Karpas-422 (cell line): Measurements from ENCODE around the gene NUP210. TPM values are rescaled to one million over a fixed set of nuclear protein-coding genes. Genes with fewer than 3 reads are reported as not detected.

Experiments
- DNase-seq: peaks from one replicate; pipeline ENCODE4 v3.0.0-alpha.2; 2015
- H2AFZ ChIP-seq: fragments of 200-600 bp; sonication (generic); 2 replicates; pipeline ENCODE4 v1.6.1; 2014; ENCODE audit warnings: antibody characterized with exemption, low read length, mixed read lengths
- H3K27ac ChIP-seq: fragments of 200-600 bp; sonication (generic); 2 replicates; pipeline ENCODE4 v1.5.1; 2014; ENCODE audit warnings: mild to moderate bottlenecking, low read length, moderate library complexity
- H3K27me3 ChIP-seq: fragments of 200-600 bp; sonication (generic); 2 replicates; pipeline ENCODE4 v1.6.1; 2014; ENCODE audit warnings: low read length, mixed read lengths
- H3K36me3 ChIP-seq: fragments of 200-600 bp; sonication (generic); 2 replicates; pipeline ENCODE4 v1.6.1; 2014; ENCODE audit warnings: low read length, mixed read lengths; ENCODE audit not compliant: insufficient read depth
- H3K4me1 ChIP-seq: fragments of 200-600 bp; sonication (generic); 2 replicates; pipeline ENCODE4 v1.6.1; 2014; ENCODE audit warnings: mild to moderate bottlenecking, low read length, mixed read lengths
- H3K4me2 ChIP-seq: fragments of 200-600 bp; sonication (generic); 2 replicates; pipeline ENCODE4 v1.6.1; 2014; ENCODE audit warnings: low read length, low read depth, mild to moderate bottlenecking; ENCODE audit not compliant: poor library complexity, severe bottlenecking
- H3K4me3 ChIP-seq: fragments of 200-600 bp; sonication (generic); 2 replicates; pipeline ENCODE4 v1.5.1; 2014; ENCODE audit warnings: mild to moderate bottlenecking, antibody characterized with exemption, low read length, mixed read lengths
- H3K79me2 ChIP-seq: fragments of 200-600 bp; sonication (generic); 2 replicates; pipeline ENCODE4 v1.6.1; 2014; ENCODE audit warnings: mild to moderate bottlenecking, low read length, mixed read lengths
- H3K9ac ChIP-seq: fragments of 200-600 bp; sonication (generic); 2 replicates; pipeline ENCODE4 v1.6.0; 2014; ENCODE audit warnings: low read length
- H3K9me2 ChIP-seq: fragments of 200-600 bp; sonication (generic), shearing (Covaris generic); replicated peaks from 2 replicates; pipeline ENCODE4 v1.6.0; 2014; ENCODE audit warnings: mild to moderate bottlenecking, low read length, moderate library complexity; ENCODE audit not compliant: insufficient read depth
- H3K9me3 ChIP-seq: fragments of 300-700, 200-600 bp; sonication (generic); 2 replicates; pipeline ENCODE4 v1.6.1; 2014; ENCODE audit warnings: low read length, mixed read lengths
- H4K20me1 ChIP-seq: fragments of 200-600 bp; sonication (generic); 2 replicates; pipeline ENCODE4 v1.6.1; 2014; ENCODE audit warnings: mild to moderate bottlenecking, antibody characterized with exemption, low read length, low read depth; ENCODE audit not compliant: insufficient read depth
- total RNA-seq: library from RNA; depleted of rRNA; stranded (reverse); fragments of >200 nt; shearing (Covaris generic); gene quantifications from 2 replicates; pipeline ENCODE4 v1.2.3, GENCODE V29; 2014; ENCODE audit warnings: low replicate concordance

Gene NUP210
- total RNA-seq, 1 experiment from 2014 or later = 87.7 TPM

DNA sequence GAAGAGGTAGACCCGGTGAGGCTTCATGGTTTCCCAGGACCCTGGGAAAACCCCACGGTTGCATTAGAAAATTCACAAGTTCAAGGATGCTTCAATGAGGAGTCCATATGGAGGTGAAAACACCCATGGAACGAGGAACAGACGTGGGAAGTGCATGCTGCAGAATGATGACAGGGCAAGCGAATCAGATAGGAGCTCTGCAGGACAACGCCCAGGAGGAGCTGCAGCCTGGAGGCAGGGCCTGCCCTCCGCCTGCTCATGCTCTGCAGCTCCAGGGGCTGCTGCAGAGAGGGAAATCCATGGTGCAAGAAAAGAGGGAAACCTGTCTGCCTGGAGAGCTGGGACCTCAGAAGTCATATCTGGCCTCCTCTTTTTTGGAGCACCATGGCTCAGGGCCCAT is 61.5 kb downstream of the NUP210 start:
- Histone ChIP-seq H3K27me3 (no peaks in the 10 kb centered on the region), H3K4me2 (no peak overlapping the region), H3K9me3 (no peaks in the 10 kb centered on the region), H4K20me1 (peaks cover 3% of the 10 kb centered on the region; the same call in 1 of the 2 replicates), H3K36me3 (peaks cover 64% of the 10 kb centered on the region), H3K79me2 (no peaks in the 10 kb centered on the region; the same call in 1 of the 2 replicates), H3K4me3 (no peak overlapping the region), H3K4me1 (peaks cover 24% of the 10 kb centered on the region), H2AFZ (no peak overlapping the region), H3K27ac (no peak overlapping the region), H3K9ac (no peak overlapping the region), H3K9me2 (no peaks in the 10 kb centered on the region)
- no peak for DNase-seq

DNA sequence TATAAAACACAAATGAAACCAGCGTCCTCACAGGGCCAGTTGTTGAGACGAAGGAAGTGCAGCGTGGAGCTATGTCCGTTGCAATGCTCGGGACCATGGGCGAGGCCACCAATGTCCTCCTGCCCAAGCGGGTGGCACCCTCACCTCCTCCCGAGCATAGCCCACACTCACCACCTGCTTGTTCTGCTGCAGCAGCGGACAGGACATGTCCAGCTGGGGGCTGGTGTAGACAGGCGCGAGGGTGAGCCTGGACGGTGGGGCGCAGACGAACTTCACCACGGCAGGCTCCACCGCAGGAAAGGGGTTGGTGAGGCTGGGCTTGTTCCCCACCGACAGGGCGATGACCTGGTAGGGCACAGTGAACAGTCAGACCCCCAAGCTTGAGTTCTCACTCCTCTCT is 62.1 kb downstream of the NUP210 start:
- Histone ChIP-seq H3K79me2 (no peaks in the 10 kb centered on the region; the same call in 1 of the 2 replicates), H3K4me2 (no peak overlapping the region), H3K36me3 (peaks cover 66% of the 10 kb centered on the region), H3K4me3 (no peak overlapping the region), H3K9ac (no peak overlapping the region), H3K9me2 (no peaks in the 10 kb centered on the region), H4K20me1 (peaks cover 3% of the 10 kb centered on the region; the same call in 1 of the 2 replicates), H3K4me1 (peaks cover 30% of the 10 kb centered on the region), H2AFZ (no peak overlapping the region), H3K9me3 (no peaks in the 10 kb centered on the region), H3K27me3 (no peaks in the 10 kb centered on the region), H3K27ac (no peak overlapping the region)
- no peak for DNase-seq

DNA sequence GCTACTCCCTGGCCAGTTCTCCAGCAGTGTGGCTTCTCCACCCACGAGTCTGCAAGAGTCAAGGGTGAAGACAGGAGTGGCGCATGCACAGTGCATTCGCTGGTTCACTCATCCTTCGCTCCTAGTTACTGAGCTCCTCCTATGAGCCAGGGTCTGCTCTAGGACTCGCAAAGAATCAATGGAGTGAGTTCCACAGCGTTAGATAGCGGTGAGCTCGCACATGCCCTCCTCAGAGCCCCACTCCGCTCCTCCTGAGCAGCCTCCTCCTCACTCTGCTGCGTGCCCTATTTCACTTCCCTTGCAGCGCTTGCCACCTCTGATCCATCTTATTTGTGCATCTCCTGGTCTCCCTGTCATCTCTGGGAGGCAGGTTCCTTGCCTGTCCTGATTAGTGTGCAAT is 63.0 kb downstream of the NUP210 start:
- H3K27me3 ChIP-seq = no peaks in the 10 kb centered on the region
- no peak overlapping the region for H3K4me3 ChIP-seq
- peaks cover 68% of the 10 kb centered on the region for H3K36me3 ChIP-seq
- H2AFZ ChIP-seq = no peak overlapping the region
- H3K4me1 ChIP-seq = peaks cover 37% of the 10 kb centered on the region
- H3K9me2 ChIP-seq = no peaks in the 10 kb centered on the region
- H4K20me1 ChIP-seq = peaks cover 3% of the 10 kb centered on the region; the same call in 1 of the 2 replicates
- H3K27ac ChIP-seq = no peak overlapping the region
- no peak overlapping the region for H3K9ac ChIP-seq
- H3K4me2 ChIP-seq = no peak overlapping the region
- no peak for DNase-seq
- no peaks in the 10 kb centered on the region; the same call in 1 of the 2 replicates for H3K79me2 ChIP-seq
- no peaks in the 10 kb centered on the region for H3K9me3 ChIP-seq

DNA sequence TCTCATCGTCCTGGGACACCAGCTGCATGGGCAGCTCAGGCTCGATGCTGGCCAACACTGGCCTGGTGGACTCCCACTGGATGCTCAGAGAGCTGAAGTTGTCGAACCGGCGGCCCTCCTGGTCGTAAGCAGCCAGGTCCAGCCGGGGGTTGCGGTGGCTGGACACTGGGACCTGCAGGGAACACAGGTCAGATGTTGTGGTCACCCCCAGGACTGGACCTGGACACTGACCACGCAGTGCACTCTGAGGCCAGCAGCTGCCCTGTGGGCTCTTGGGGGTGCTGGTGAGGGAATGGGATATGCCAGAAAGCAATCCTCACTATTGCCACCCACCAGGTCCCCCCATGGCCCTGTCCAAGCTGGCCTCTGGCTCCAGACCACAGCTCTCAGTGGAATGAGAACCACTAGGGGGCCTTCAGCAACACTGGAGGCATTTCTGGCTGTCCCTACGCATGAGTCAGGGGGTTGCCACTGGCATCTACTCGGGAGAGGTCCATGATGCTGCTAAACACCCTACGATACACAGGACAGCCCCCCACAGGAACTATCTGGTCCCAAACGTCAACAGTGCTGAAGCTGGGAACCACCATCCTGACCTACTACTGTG is 66.1 kb downstream of the NUP210 start:
- H3K9ac ChIP-seq = no peak overlapping the region
- H2AFZ ChIP-seq = no peak overlapping the region
- no peaks in the 10 kb centered on the region; the same call in 1 of the 2 replicates for H3K79me2 ChIP-seq
- peaks cover 37% of the 10 kb centered on the region for H3K4me1 ChIP-seq
- no peak for DNase-seq
- H3K4me2 ChIP-seq = no peak overlapping the region
- H3K4me3 ChIP-seq = no peak overlapping the region
- H3K27ac ChIP-seq = peak overlapping the region; percentile 71; the same call in 1 of the 2 replicates
- no peaks in the 10 kb centered on the region for H4K20me1 ChIP-seq
- no peaks in the 10 kb centered on the region for H3K9me2 ChIP-seq
- H3K27me3 ChIP-seq = no peaks in the 10 kb centered on the region
- H3K36me3 ChIP-seq = peaks cover 66% of the 10 kb centered on the region
- no peaks in the 10 kb centered on the region for H3K9me3 ChIP-seq

DNA sequence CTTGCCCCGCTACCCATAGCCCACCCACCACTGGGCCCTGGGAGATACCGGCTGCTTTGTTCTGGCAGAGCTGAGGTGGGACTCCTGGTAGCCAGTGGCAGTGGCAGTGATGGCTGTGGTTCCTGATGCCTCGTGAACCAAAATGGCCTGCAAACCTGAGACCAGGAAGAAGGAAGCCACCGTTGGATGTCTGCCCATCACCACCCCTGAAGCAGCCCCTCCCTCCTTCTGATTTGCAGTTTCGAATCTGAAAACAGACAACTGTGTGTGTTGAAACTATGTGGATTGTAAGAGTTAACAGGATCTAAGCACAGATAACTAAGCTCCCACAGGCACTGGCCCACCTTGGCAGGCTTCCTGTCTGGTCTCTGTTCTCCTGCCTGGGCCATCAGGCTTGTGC is 66.6 kb downstream of the NUP210 start:
- DNase-seq = no peak
- Histone ChIP-seq H2AFZ (no peak overlapping the region), H3K27ac (peak overlapping the region; percentile 71), H3K9me3 (no peaks in the 10 kb centered on the region), H3K27me3 (no peaks in the 10 kb centered on the region), H3K9me2 (no peaks in the 10 kb centered on the region), H4K20me1 (no peaks in the 10 kb centered on the region), H3K79me2 (no peaks in the 10 kb centered on the region; the same call in 1 of the 2 replicates), H3K9ac (no peak overlapping the region), H3K4me1 (peaks cover 37% of the 10 kb centered on the region), H3K36me3 (peaks cover 68% of the 10 kb centered on the region), H3K4me2 (peak overlapping the region; percentile 17), H3K4me3 (no peak overlapping the region)

DNA sequence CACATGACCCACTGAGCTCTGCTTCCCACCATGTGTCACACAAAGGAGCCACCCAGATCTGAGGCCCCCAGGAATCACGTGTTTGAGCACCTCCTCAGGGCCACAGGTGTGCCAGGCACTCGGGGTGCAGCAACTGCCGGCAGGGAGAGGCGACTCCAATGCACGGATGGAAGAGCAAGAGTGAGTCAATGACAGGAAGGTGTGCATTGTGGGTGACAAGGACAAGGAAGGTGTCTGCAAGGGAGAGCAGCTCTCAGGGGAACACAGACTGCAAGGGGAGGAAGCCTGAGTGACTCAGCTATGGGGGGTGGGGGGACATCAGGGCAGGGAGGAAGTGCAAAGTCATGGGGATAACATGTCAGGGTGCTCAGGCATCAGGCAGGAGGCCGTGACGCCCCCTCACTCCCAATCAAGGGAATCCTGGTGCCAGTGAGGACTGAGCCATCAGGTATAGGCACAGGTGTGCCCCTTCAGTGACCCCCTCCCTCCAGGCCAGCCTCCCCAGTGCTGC is 67.4 kb downstream of the NUP210 start:
- DNase-seq = peak; percentile 73
- peaks cover 74% of the 10 kb centered on the region for H3K36me3 ChIP-seq
- H3K4me3 ChIP-seq = no peak overlapping the region
- no peaks in the 10 kb centered on the region for H4K20me1 ChIP-seq
- peaks cover 37% of the 10 kb centered on the region for H3K4me1 ChIP-seq
- no peaks in the 10 kb centered on the region for H3K27me3 ChIP-seq
- no peaks in the 10 kb centered on the region; the same call in 1 of the 2 replicates for H3K79me2 ChIP-seq
- H3K9ac ChIP-seq = no peak overlapping the region
- H3K4me2 ChIP-seq = no peak overlapping the region
- H3K9me2 ChIP-seq = no peaks in the 10 kb centered on the region
- peak overlapping the region; percentile 71 for H3K27ac ChIP-seq
- no peak overlapping the region for H2AFZ ChIP-seq
- no peaks in the 10 kb centered on the region for H3K9me3 ChIP-seq

DNA sequence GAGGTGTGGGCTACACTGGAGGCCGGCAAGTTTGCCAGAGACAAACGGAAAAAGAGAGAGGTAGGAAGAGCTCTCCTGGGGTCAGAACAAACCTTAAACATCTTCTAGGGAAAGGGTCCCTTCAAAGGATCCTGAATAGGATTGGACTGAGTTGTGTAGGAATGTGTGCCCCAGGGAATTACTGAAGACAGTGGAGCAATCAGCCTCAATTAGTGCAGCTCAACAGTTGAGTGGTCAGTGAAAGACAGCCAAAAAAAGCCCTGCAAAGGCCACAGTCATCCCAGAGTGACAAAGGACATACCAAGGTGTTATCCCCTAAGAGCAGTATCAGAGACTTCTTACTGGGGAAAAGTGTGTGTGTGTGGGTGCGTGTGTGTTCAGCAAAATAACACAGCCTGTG is 70.3 kb downstream of the NUP210 start:
- Histone ChIP-seq H3K9me2 (no peaks in the 10 kb centered on the region), H3K9ac (no peak overlapping the region), H3K27ac (no peak overlapping the region), H2AFZ (no peak overlapping the region), H4K20me1 (no peaks in the 10 kb centered on the region), H3K4me1 (peaks cover 24% of the 10 kb centered on the region), H3K9me3 (no peaks in the 10 kb centered on the region), H3K4me3 (no peak overlapping the region), H3K4me2 (no peak overlapping the region), H3K36me3 (peaks cover 82% of the 10 kb centered on the region), H3K27me3 (no peaks in the 10 kb centered on the region), H3K79me2 (no peaks in the 10 kb centered on the region; the same call in 1 of the 2 replicates)
- DNase-seq = no peak

DNA sequence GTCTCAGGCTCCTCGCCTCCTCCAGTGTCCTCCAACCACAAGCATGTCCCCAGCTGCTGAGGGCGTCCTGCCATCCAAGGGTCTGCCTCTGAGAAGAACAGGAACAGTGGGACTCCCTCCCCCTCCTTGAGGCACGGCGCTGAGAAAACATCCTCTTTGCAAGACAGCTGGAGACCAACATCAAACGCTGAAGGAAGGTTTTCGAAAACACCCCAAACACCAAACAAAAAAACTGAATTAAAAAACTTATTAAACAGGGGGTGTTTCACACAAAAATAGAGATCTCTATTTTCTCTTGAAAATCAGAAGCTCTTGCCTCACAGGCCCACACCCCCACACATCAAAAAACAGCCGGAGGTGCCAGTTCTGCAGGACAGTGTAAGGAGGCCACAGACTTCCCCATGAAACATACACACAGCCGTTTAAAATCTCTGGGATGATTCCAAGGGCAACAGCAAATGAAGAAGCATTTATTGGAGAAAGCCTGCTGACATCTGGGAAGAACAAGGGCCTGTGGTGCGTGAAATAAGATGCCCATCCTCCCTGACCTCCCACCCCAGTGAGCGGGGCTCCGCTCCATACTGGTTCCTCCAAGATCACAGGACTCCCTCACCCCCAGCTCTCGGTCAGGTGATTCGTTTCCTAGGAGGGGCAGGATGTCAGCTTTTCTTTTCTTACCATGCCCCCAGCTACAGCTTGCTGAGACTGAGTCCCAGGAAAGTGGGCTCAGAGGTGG is 71.3 kb downstream of the NUP210 start:
- H3K9ac ChIP-seq = no peak overlapping the region
- H3K36me3 ChIP-seq = peaks cover 72% of the 10 kb centered on the region
- no peak overlapping the region for H3K4me3 ChIP-seq

More for the DNA sequence above, 71.3 kb downstream of the NUP210 start:
- Histone ChIP-seq H3K4me2 (no peak overlapping the region), H3K4me1 (peaks cover 14% of the 10 kb centered on the region), H3K27me3 (no peaks in the 10 kb centered on the region), H4K20me1 (no peaks in the 10 kb centered on the region), H3K79me2 (no peaks in the 10 kb centered on the region), H3K9me3 (no peaks in the 10 kb centered on the region), H3K27ac (no peak overlapping the region), H2AFZ (no peak overlapping the region), H3K9me2 (no peaks in the 10 kb centered on the region)
- no peak for DNase-seq
